ENCODE results near the gene KRTAP4-5.
"Not testable (repeated sequence)": the region's sequence is repeated elsewhere in the genome, so short reads cannot be mapped to it uniquely, and the experiment has no call there.

Gene KRTAP4-5

GRCh38 chr17:41176744-41177387 lies 27.2 kb upstream of the KRTAP4-5 start:
- Histone ChIP-seq H3K36me3 (ENCODE audit: control insufficient read depth, insufficient read depth, low read length) (no peaks in the 10 kb centered on the region), H3K4me3 (ENCODE audit: extremely low read depth, insufficient read depth, low read length, poor library complexity, severe bottlenecking) (no peak overlapping the region), H3K4me1 (ENCODE audit: control insufficient read depth, insufficient read depth, low read length, poor library complexity, severe bottlenecking) (no peaks in the 10 kb centered on the region), H3K9me3 (ENCODE audit: control insufficient read depth, low read length) (no peaks in the 10 kb centered on the region), H3K27ac (ENCODE audit: low read depth, low read length, severe bottlenecking) (no peak overlapping the region)
- 77 to 86% methylated on average over 2 to 3 of the region's 3 CpGs for WGBS, 2 experiments (ENCODE audit: insufficient coverage in 2 of 2)

- WGBS, 2 experiments (ENCODE audit: insufficient coverage in 2 of 2) = 67 to 89% methylated on average over 1 of the region's 2 CpGs
- H3K27ac ChIP-seq (ENCODE audit: low read depth, low read length, severe bottlenecking) = no peak overlapping the region
- no peak overlapping the region for H3K4me3 ChIP-seq (ENCODE audit: extremely low read depth, insufficient read depth, low read length, poor library complexity, severe bottlenecking)
- no peaks in the 10 kb centered on the region for H3K36me3 ChIP-seq (ENCODE audit: control insufficient read depth, insufficient read depth, low read length)
- no peaks in the 10 kb centered on the region for H3K4me1 ChIP-seq (ENCODE audit: control insufficient read depth, insufficient read depth, low read length, poor library complexity, severe bottlenecking)
- no peaks in the 10 kb centered on the region for H3K9me3 ChIP-seq (ENCODE audit: control insufficient read depth, low read length)
Observed at GRCh38 chr17:41171886-41172285, 22.3 kb upstream of the KRTAP4-5 start.

- no peaks in the 10 kb centered on the region for H3K9me3 ChIP-seq (ENCODE audit: control insufficient read depth, low read length)
- no peak within 1 kb of the TSS for H3K27ac ChIP-seq (ENCODE audit: low read depth, low read length, severe bottlenecking)
- WGBS, 2 experiments (ENCODE audit: insufficient coverage in 2 of 2) = 17% methylated on average over 1 of the region's 1 CpG; no CpG with 5 or more reads in 1 of the 2 experiments
- H3K36me3 ChIP-seq (ENCODE audit: control insufficient read depth, insufficient read depth, low read length) = no peaks in the 10 kb centered on the region
- H3K4me3 ChIP-seq (ENCODE audit: extremely low read depth, insufficient read depth, low read length, poor library complexity, severe bottlenecking) = no peak within 1 kb of the TSS
- no peaks in the 10 kb centered on the region for H3K4me1 ChIP-seq (ENCODE audit: control insufficient read depth, insufficient read depth, low read length, poor library complexity, severe bottlenecking)
Observed at GRCh38 chr17:41168121-41168520, 18.5 kb upstream of the KRTAP4-5 start, which contains the start of gene KRTAP4-3. TSS of gene KRTAP4-3 (minus strand) at chr17:41168221. CDS start at chr17:41168172, 49 bp downstream.

GRCh38 chr17:41167561-41167960 lies 17.9 kb upstream of the KRTAP4-5 start:
- H3K27ac ChIP-seq (ENCODE audit: low read depth, low read length, severe bottlenecking) = no peak overlapping the region
- no peak overlapping the region for H3K4me3 ChIP-seq (ENCODE audit: extremely low read depth, insufficient read depth, low read length, poor library complexity, severe bottlenecking)
- no peaks in the 10 kb centered on the region for H3K36me3 ChIP-seq (ENCODE audit: control insufficient read depth, insufficient read depth, low read length)
- H3K9me3 ChIP-seq (ENCODE audit: control insufficient read depth, low read length) = no peaks in the 10 kb centered on the region
- H3K4me1 ChIP-seq (ENCODE audit: control insufficient read depth, insufficient read depth, low read length, poor library complexity, severe bottlenecking) = no peaks in the 10 kb centered on the region
- WGBS, 2 experiments (ENCODE audit: insufficient coverage in 2 of 2) = 69 to 91% methylated on average over 5 to 7 of the region's 7 CpGs

GRCh38 chr17:41163828-41164227 lies 14.2 kb upstream of the KRTAP4-5 start:
- Histone ChIP-seq H3K36me3 (ENCODE audit: control insufficient read depth, insufficient read depth, low read length) (no peaks in the 10 kb centered on the region), H3K27ac (ENCODE audit: low read depth, low read length, severe bottlenecking) (no peak overlapping the region), H3K9me3 (ENCODE audit: control insufficient read depth, low read length) (no peaks in the 10 kb centered on the region), H3K4me1 (ENCODE audit: control insufficient read depth, insufficient read depth, low read length, poor library complexity, severe bottlenecking) (no peaks in the 10 kb centered on the region), H3K4me3 (ENCODE audit: extremely low read depth, insufficient read depth, low read length, poor library complexity, severe bottlenecking) (no peak overlapping the region)
- 81 to 90% methylated on average over 4 to 5 of the region's 7 CpGs for WGBS, 2 experiments (ENCODE audit: insufficient coverage in 2 of 2)

- H3K4me3 ChIP-seq (ENCODE audit: extremely low read depth, insufficient read depth, low read length, poor library complexity, severe bottlenecking) = no peak within 1 kb of the TSS
- no peaks in the 10 kb centered on the region for H3K4me1 ChIP-seq (ENCODE audit: control insufficient read depth, insufficient read depth, low read length, poor library complexity, severe bottlenecking)
- H3K27ac ChIP-seq (ENCODE audit: low read depth, low read length, severe bottlenecking) = no peak within 1 kb of the TSS
- 100% methylated on average over 1 of the region's 1 CpG; no CpG with 5 or more reads in 1 of the 2 experiments for WGBS, 2 experiments (ENCODE audit: insufficient coverage in 2 of 2)
- H3K36me3 ChIP-seq (ENCODE audit: control insufficient read depth, insufficient read depth, low read length) = no peaks in the 10 kb centered on the region
- no peaks in the 10 kb centered on the region for H3K9me3 ChIP-seq (ENCODE audit: control insufficient read depth, low read length)
Observed at GRCh38 chr17:41160648-41161047, 11.0 kb upstream of the KRTAP4-5 start, which contains the start of gene KRTAP4-4. TSS of gene KRTAP4-4 (minus strand) at chr17:41160748. CDS start at chr17:41160691, 57 bp downstream.

GRCh38 chr17:41160190-41160589 lies 10.6 kb upstream of the KRTAP4-5 start:
- not testable (repeated sequence) for H3K36me3 ChIP-seq (ENCODE audit: control insufficient read depth, insufficient read depth, low read length); H3K9me3 ChIP-seq (ENCODE audit: control insufficient read depth, low read length); H3K4me1 ChIP-seq (ENCODE audit: control insufficient read depth, insufficient read depth, low read length, poor library complexity, severe bottlenecking); H3K27ac ChIP-seq (ENCODE audit: low read depth, low read length, severe bottlenecking); H3K4me3 ChIP-seq (ENCODE audit: extremely low read depth, insufficient read depth, low read length, poor library complexity, severe bottlenecking)
- 82 to 85% methylated on average over 1 to 2 of the region's 3 CpGs for WGBS, 2 experiments (ENCODE audit: insufficient coverage in 2 of 2)

- Histone ChIP-seq H3K27ac (ENCODE audit: low read depth, low read length, severe bottlenecking) (peak overlapping the region; percentile 43), H3K36me3 (ENCODE audit: control insufficient read depth, insufficient read depth, low read length) (no peaks in the 10 kb centered on the region), H3K4me3 (ENCODE audit: extremely low read depth, insufficient read depth, low read length, poor library complexity, severe bottlenecking) (no peak overlapping the region), H3K4me1 (ENCODE audit: control insufficient read depth, insufficient read depth, low read length, poor library complexity, severe bottlenecking) (no peaks in the 10 kb centered on the region), H3K9me3 (ENCODE audit: control insufficient read depth, low read length) (no peaks in the 10 kb centered on the region)
- WGBS, 2 experiments (ENCODE audit: insufficient coverage in 2 of 2) = 67 to 80% methylated on average over 1 of the region's 2 CpGs
Observed at GRCh38 chr17:41153856-41154255, 4.2 kb upstream of the KRTAP4-5 start.

- Histone ChIP-seq H3K4me3 (ENCODE audit: extremely low read depth, insufficient read depth, low read length, poor library complexity, severe bottlenecking) (no peak overlapping the region), H3K36me3 (ENCODE audit: control insufficient read depth, insufficient read depth, low read length) (no peaks in the 10 kb centered on the region), H3K4me1 (ENCODE audit: control insufficient read depth, insufficient read depth, low read length, poor library complexity, severe bottlenecking) (no peaks in the 10 kb centered on the region), H3K27ac (ENCODE audit: low read depth, low read length, severe bottlenecking) (no peak overlapping the region), H3K9me3 (ENCODE audit: control insufficient read depth, low read length) (no peaks in the 10 kb centered on the region)
- WGBS, 2 experiments (ENCODE audit: insufficient coverage in 2 of 2) = no CpG with 5 or more reads among the region's 2 CpGs
Observed at GRCh38 chr17:41151525-41151924, 1.9 kb upstream of the KRTAP4-5 start.

- no peak overlapping the region for H3K4me3 ChIP-seq (ENCODE audit: extremely low read depth, insufficient read depth, low read length, poor library complexity, severe bottlenecking)
- WGBS, 2 experiments (ENCODE audit: insufficient coverage in 2 of 2) = 80 to 92% methylated on average over 3 of the region's 4 CpGs
Observed at GRCh38 chr17:41150026-41150425, 401 bp upstream of the KRTAP4-5 start.

GRCh38 chr17:41148971-41149651 lies 514 bp downstream of the KRTAP4-5 start:
- H3K9me3 ChIP-seq (ENCODE audit: control insufficient read depth, low read length); H3K4me1 ChIP-seq (ENCODE audit: control insufficient read depth, insufficient read depth, low read length, poor library complexity, severe bottlenecking); H3K36me3 ChIP-seq (ENCODE audit: control insufficient read depth, insufficient read depth, low read length); H3K4me3 ChIP-seq (ENCODE audit: extremely low read depth, insufficient read depth, low read length, poor library complexity, severe bottlenecking); H3K27ac ChIP-seq (ENCODE audit: low read depth, low read length, severe bottlenecking): not testable (repeated sequence)
- 72 to 84% methylated on average over 3 to 9 of the region's 10 CpGs for WGBS, 2 experiments (ENCODE audit: insufficient coverage in 2 of 2)

More at GRCh38 chr17:41150026-41150425, 401 bp upstream of the KRTAP4-5 start:
- no peak overlapping the region for H3K27ac ChIP-seq (ENCODE audit: low read depth, low read length, severe bottlenecking)
- H3K4me1 ChIP-seq (ENCODE audit: control insufficient read depth, insufficient read depth, low read length, poor library complexity, severe bottlenecking) = no peaks in the 10 kb centered on the region
- no peaks in the 10 kb centered on the region for H3K9me3 ChIP-seq (ENCODE audit: control insufficient read depth, low read length)
- H3K36me3 ChIP-seq (ENCODE audit: control insufficient read depth, insufficient read depth, low read length) = no peaks in the 10 kb centered on the region

Measured in mesodermal cell (in vitro differentiated cells).